GM19372 (cell line): Measurements from ENCODE around the gene RIMS4.
"Not testable (repeated sequence)": the region's sequence is repeated elsewhere in the genome, so short reads cannot be mapped to it uniquely, and the experiment has no call there.

Experiments used
- ATAC-seq: cut with Tn5 transposase; IDR thresholded peaks from one replicate; pipeline ENCODE4 v1.9.1; 2021; ENCODE audit warnings: mild to moderate bottlenecking, low read depth, moderate library complexity; ENCODE audit not compliant: unreplicated experiment

The RIMS4 gene

GRCh38 chr20:44832724-44833123 lies 22.4 kb upstream of the RIMS4 start:
- ATAC-seq = no peak

- no peak for ATAC-seq
Observed at GRCh38 chr20:44830995-44831394, 20.6 kb upstream of the RIMS4 start.

GRCh38 chr20:44830523-44830922 lies 20.2 kb upstream of the RIMS4 start:
- no peak for ATAC-seq

GRCh38 chr20:44829688-44830087 lies 19.3 kb upstream of the RIMS4 start:
- ATAC-seq = no peak

GRCh38 chr20:44828640-44829039 lies 18.3 kb upstream of the RIMS4 start:
- no peak for ATAC-seq

GRCh38 chr20:44827401-44827800 lies 17.1 kb upstream of the RIMS4 start:
- no peak for ATAC-seq

- ATAC-seq = not testable (repeated sequence)
Observed at GRCh38 chr20:44821576-44821975, 11.2 kb upstream of the RIMS4 start.

GRCh38 chr20:44819936-44820335 lies 9.6 kb upstream of the RIMS4 start:
- no peak for ATAC-seq

GRCh38 chr20:44817143-44817910 lies 7.0 kb upstream of the RIMS4 start:
- no peak for ATAC-seq

- ATAC-seq = no peak
Observed at GRCh38 chr20:44814937-44815336, 4.6 kb upstream of the RIMS4 start.

GRCh38 chr20:44811150-44811685 lies 872 bp upstream of the RIMS4 start:
- ATAC-seq = no peak

GRCh38 chr20:44810061-44810390 lies 320 bp downstream of the RIMS4 start:
- no peak for ATAC-seq

- no peak for ATAC-seq
Observed at GRCh38 chr20:44809380-44810060, 826 bp downstream of the RIMS4 start.

GRCh38 chr20:44807684-44808056 lies 2.7 kb downstream of the RIMS4 start:
- no peak for ATAC-seq

- ATAC-seq = no peak
Observed at GRCh38 chr20:44807051-44807683, 3.2 kb downstream of the RIMS4 start.

- ATAC-seq = no peak
Observed at GRCh38 chr20:44805979-44806620, 4.2 kb downstream of the RIMS4 start.

- ATAC-seq = no peak
Observed at GRCh38 chr20:44805335-44805978, 4.9 kb downstream of the RIMS4 start.

GRCh38 chr20:44803383-44803941 lies 6.9 kb downstream of the RIMS4 start:
- no peak for ATAC-seq

- no peak for ATAC-seq
Observed at GRCh38 chr20:44802702-44803101, 7.6 kb downstream of the RIMS4 start.

GRCh38 chr20:44800391-44801046 lies 9.8 kb downstream of the RIMS4 start:
- no peak for ATAC-seq
